IPS DF 6.9 (cell line): ENCODE data around the gene LHX5.
"Not testable (repeated sequence)": the region's sequence is repeated elsewhere in the genome, so short reads cannot be mapped to it uniquely, and the experiment has no call there.

Source experiments
- DNase-seq: peaks from one replicate; pipeline ENCODE4 v3.0.0-alpha.2; 2013; ENCODE audit warnings: low read depth, low spot score
- H3K27ac ChIP-seq: one replicate; pipeline ENCODE4 v1.5.1; 2013; ENCODE audit warnings: low read length, control low read depth
- H3K27me3 ChIP-seq: 2 replicates; pipeline ENCODE4 v1.6.1; 2013; ENCODE audit warnings: mild to moderate bottlenecking, low read length; ENCODE audit not compliant: control insufficient read depth, insufficient read depth
- H3K36me3 ChIP-seq: 2 replicates; pipeline ENCODE4 v1.6.1; 2013; ENCODE audit warnings: low read length; ENCODE audit not compliant: control insufficient read depth, insufficient read depth
- H3K4me1 ChIP-seq: 2 replicates; pipeline ENCODE4 v1.6.1; 2013; ENCODE audit warnings: low read length; ENCODE audit not compliant: control insufficient read depth, insufficient read depth
- H3K4me3 ChIP-seq: 2 replicates; pipeline ENCODE4 v1.5.1; 2013; ENCODE audit warnings: mild to moderate bottlenecking, low read length
- H3K9me3 ChIP-seq: 2 replicates; pipeline ENCODE4 v1.6.1; 2013; ENCODE audit warnings: low read length, inconsistent platforms; ENCODE audit not compliant: control insufficient read depth, insufficient read depth
- WGBS: extraction: QIAGEN DNeasy Blood & Tissue Kit; methylation state at CpG from one replicate; pipeline ENCODE4 v1.1.7; 2013; ENCODE audit warnings: mixed read lengths, missing lambda C conversion rate; ENCODE audit not compliant: insufficient read length, insufficient coverage; 5-methylcytosine and 5-hydroxymethylcytosine counted together

The LHX5 gene

GRCh38 chr12:113498490-113498889, 26.8 kb upstream of the LHX5 start:
- no peaks in the 10 kb centered on the region for H3K9me3 ChIP-seq
- no peak for DNase-seq
- H3K4me3 ChIP-seq, result no peak overlapping the region
- peaks cover 10% of the 10 kb centered on the region; the same call in 1 of the 2 replicates for H3K4me1 ChIP-seq
- no peak overlapping the region for H3K27ac ChIP-seq
- no peaks in the 10 kb centered on the region for H3K27me3 ChIP-seq
- H3K36me3 ChIP-seq, result no peaks in the 10 kb centered on the region
- no CpG with 5 or more reads among the region's 4 CpGs for WGBS

GRCh38 chr12:113497693-113498092, 26.0 kb upstream of the LHX5 start:
- no peak overlapping the region for H3K27ac ChIP-seq
- H3K27me3 ChIP-seq, result no peaks in the 10 kb centered on the region
- H3K4me3 ChIP-seq, result no peak overlapping the region
- peaks cover 10% of the 10 kb centered on the region; the same call in 1 of the 2 replicates for H3K4me1 ChIP-seq
- H3K36me3 ChIP-seq, result no peaks in the 10 kb centered on the region
- H3K9me3 ChIP-seq, result no peaks in the 10 kb centered on the region
- no CpG with 5 or more reads among the region's 7 CpGs for WGBS
- no peak for DNase-seq

- WGBS, result no CpG with 5 or more reads among the region's 6 CpGs
- not testable (repeated sequence) for H3K36me3 ChIP-seq, H3K4me1 ChIP-seq, H3K27ac ChIP-seq, H3K27me3 ChIP-seq, H3K9me3 ChIP-seq, DNase-seq, H3K4me3 ChIP-seq
Observed at GRCh38 chr12:113495941-113496340, 24.3 kb upstream of the LHX5 start.

GRCh38 chr12:113488322-113488721, 16.7 kb upstream of the LHX5 start:
- H3K4me1 ChIP-seq, result peaks cover 1% of the 10 kb centered on the region
- H3K4me3 ChIP-seq, result no peak overlapping the region
- WGBS, result no CpG with 5 or more reads among the region's 3 CpGs
- no peak overlapping the region for H3K27ac ChIP-seq
- no peaks in the 10 kb centered on the region for H3K36me3 ChIP-seq
- no peaks in the 10 kb centered on the region for H3K9me3 ChIP-seq
- peaks cover under 1% of the 10 kb centered on the region; the same call in 1 of the 2 replicates for H3K27me3 ChIP-seq
- no peak for DNase-seq

- peaks cover 2% of the 10 kb centered on the region; the same call in 1 of the 2 replicates for H3K27me3 ChIP-seq
- no peak for DNase-seq
- no peaks in the 10 kb centered on the region for H3K36me3 ChIP-seq
- no peaks in the 10 kb centered on the region for H3K9me3 ChIP-seq
- no peak overlapping the region for H3K4me3 ChIP-seq
- WGBS, result no CpG with 5 or more reads among the region's 4 CpGs
- no peak overlapping the region for H3K27ac ChIP-seq
- H3K4me1 ChIP-seq, result peaks cover 6% of the 10 kb centered on the region
Observed at GRCh38 chr12:113486722-113487121, 15.1 kb upstream of the LHX5 start.

- Histone ChIP-seq H3K27ac (no peak overlapping the region), H3K27me3 (peaks cover 11% of the 10 kb centered on the region), H3K9me3 (no peaks in the 10 kb centered on the region), H3K4me3 (no peak overlapping the region), H3K4me1 (peaks cover 6% of the 10 kb centered on the region), H3K36me3 (no peaks in the 10 kb centered on the region)
- no CpG with 5 or more reads among the region's 2 CpGs for WGBS
- DNase-seq, result no peak
Observed at GRCh38 chr12:113485330-113485729, 13.7 kb upstream of the LHX5 start.

- Histone ChIP-seq H3K27ac (no peak overlapping the region), H3K27me3 (peaks cover 38% of the 10 kb centered on the region), H3K4me3 (no peak overlapping the region), H3K36me3 (no peaks in the 10 kb centered on the region), H3K4me1 (peaks cover 12% of the 10 kb centered on the region), H3K9me3 (no peaks in the 10 kb centered on the region)
- WGBS, result no CpG with 5 or more reads among the region's 1 CpG
- no peak for DNase-seq
Observed at GRCh38 chr12:113482334-113482733, 10.7 kb upstream of the LHX5 start.

GRCh38 chr12:113480336-113480971, 8.8 kb upstream of the LHX5 start:
- no peak for DNase-seq
- Histone ChIP-seq H3K4me1 (peaks cover 12% of the 10 kb centered on the region), H3K27me3 (peaks cover 49% of the 10 kb centered on the region), H3K36me3 (no peaks in the 10 kb centered on the region), H3K27ac (no peak overlapping the region), H3K9me3 (no peaks in the 10 kb centered on the region), H3K4me3 (no peak overlapping the region)
- no CpG with 5 or more reads among the region's 9 CpGs for WGBS

- Histone ChIP-seq H3K27me3 (peaks cover 56% of the 10 kb centered on the region), H3K27ac (no peak overlapping the region), H3K4me1 (peaks cover 12% of the 10 kb centered on the region), H3K9me3 (no peaks in the 10 kb centered on the region), H3K36me3 (no peaks in the 10 kb centered on the region), H3K4me3 (no peak overlapping the region; the same call in 1 of the 2 replicates)
- WGBS, result no CpG with 5 or more reads among the region's 61 CpGs
- DNase-seq, result no peak
Observed at GRCh38 chr12:113479590-113480335, 8.1 kb upstream of the LHX5 start.

- Histone ChIP-seq H3K4me3 (no peak overlapping the region), H3K36me3 (no peaks in the 10 kb centered on the region), H3K27me3 (peaks cover 61% of the 10 kb centered on the region), H3K9me3 (no peaks in the 10 kb centered on the region), H3K27ac (no peak overlapping the region), H3K4me1 (peaks cover 12% of the 10 kb centered on the region)
- no CpG with 5 or more reads among the region's 11 CpGs for WGBS
- DNase-seq, result no peak
Observed at GRCh38 chr12:113479216-113479589, 7.5 kb upstream of the LHX5 start.
